ENCODE results near the gene CAPN13.

The CAPN13 gene

DNA sequence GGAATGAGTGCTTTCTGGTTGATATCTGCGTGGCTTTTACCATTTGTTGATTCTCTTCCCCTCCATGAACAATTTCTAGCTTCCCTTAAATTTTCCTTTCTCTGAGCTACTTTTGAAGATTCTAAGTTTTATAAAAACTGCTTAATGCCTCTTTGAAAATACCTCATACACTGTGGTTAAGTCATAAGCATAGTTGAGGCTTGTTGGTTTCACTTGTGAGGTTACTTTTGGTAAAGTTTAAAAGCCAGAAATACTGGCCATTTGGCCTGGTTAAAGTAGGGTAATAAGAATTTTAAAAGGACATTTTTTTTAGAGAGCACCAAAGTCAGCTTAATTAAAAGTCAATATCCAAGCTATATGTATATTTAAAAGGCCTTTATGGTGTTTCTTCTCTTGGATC is 21.3 kb upstream of the CAPN13 start:
- Histone ChIP-seq H3K4me1 (ENCODE audit: insufficient read depth, low read length, poor library complexity, severe bottlenecking) (no peaks in the 10 kb centered on the region), H2AFZ (ENCODE audit: low read length) (no peak overlapping the region), H3F3A (ENCODE audit: low read depth) (no peaks in the 10 kb centered on the region), H4K20me1 (ENCODE audit: insufficient read depth, low read length, poor library complexity, severe bottlenecking) (no peaks in the 10 kb centered on the region), H3K9me2 (replicated peaks; ENCODE audit: low read depth, low read length) (no peaks in the 10 kb centered on the region), H3K4me3 (ENCODE audit: low read length, poor library complexity, severe bottlenecking) (no peak overlapping the region), H3K27me3 (ENCODE audit: insufficient read depth, low read length, poor library complexity, severe bottlenecking) (no peaks in the 10 kb centered on the region), H3K4me2 (ENCODE audit: low read depth, low read length, poor library complexity, severe bottlenecking) (no peak overlapping the region), H3K9ac (ENCODE audit: low read depth, low read length, poor library complexity, severe bottlenecking) (no peak overlapping the region), H3K9me3 (ENCODE audit: insufficient read depth, low read depth, low read length) (peaks cover 6% of the 10 kb centered on the region; the same call in 1 of the 2 replicates), H3K36me3 (ENCODE audit: insufficient read depth, low read length) (no peaks in the 10 kb centered on the region), H3K79me2 (ENCODE audit: insufficient read depth, low read length) (no peaks in the 10 kb centered on the region)
- TF ChIP-seq, protein P1, sequence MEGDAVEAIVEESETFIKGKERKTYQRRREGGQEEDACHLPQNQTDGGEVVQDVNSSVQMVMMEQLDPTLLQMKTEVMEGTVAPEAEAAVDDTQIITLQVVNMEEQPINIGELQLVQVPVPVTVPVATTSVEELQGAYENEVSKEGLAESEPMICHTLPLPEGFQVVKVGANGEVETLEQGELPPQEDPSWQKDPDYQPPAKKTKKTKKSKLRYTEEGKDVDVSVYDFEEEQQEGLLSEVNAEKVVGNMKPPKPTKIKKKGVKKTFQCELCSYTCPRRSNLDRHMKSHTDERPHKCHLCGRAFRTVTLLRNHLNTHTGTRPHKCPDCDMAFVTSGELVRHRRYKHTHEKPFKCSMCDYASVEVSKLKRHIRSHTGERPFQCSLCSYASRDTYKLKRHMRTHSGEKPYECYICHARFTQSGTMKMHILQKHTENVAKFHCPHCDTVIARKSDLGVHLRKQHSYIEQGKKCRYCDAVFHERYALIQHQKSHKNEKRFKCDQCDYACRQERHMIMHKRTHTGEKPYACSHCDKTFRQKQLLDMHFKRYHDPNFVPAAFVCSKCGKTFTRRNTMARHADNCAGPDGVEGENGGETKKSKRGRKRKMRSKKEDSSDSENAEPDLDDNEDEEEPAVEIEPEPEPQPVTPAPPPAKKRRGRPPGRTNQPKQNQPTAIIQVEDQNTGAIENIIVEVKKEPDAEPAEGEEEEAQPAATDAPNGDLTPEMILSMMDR (conservative IDR thresholded peaks at IDR 0.05; ENCODE audit: low read length) = no peak
- no peak for TF ChIP-seq EZH2phosphoT487 (IDR thresholded peaks at IDR 0.05; ENCODE audit: borderline replicate concordance)

DNA sequence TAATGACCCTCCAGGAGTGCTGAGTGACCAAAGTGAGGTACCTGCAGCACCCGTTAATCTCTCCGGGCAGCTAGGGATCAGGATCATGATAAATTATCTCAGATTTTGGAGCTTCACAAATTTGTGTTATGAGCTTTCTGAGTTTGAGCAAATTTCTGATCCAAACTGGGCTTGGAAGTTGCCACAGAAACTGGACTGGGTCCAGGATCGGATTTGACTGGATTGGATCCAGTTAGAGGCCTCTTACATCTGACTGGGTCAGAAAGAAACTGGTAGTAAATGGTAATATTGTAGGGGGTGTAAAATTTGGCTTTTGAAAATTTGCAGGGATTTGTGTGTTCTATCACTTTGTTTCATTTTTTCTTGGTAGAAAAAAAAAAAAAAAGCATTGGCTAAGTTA is 19.7 kb upstream of the CAPN13 start:
- H3F3A ChIP-seq (ENCODE audit: low read depth) = no peaks in the 10 kb centered on the region
- H3K27me3 ChIP-seq (ENCODE audit: insufficient read depth, low read length, poor library complexity, severe bottlenecking) = no peaks in the 10 kb centered on the region
- no peak overlapping the region for H3K4me2 ChIP-seq (ENCODE audit: low read depth, low read length, poor library complexity, severe bottlenecking)
- H3K36me3 ChIP-seq (ENCODE audit: insufficient read depth, low read length) = no peaks in the 10 kb centered on the region
- no peak for TF ChIP-seq EZH2phosphoT487 (IDR thresholded peaks at IDR 0.05; ENCODE audit: borderline replicate concordance)
- TF ChIP-seq, protein P1 (conservative IDR thresholded peaks at IDR 0.05; ENCODE audit: low read length) = no peak
- peaks cover 6% of the 10 kb centered on the region; the same call in 1 of the 2 replicates for H3K9me3 ChIP-seq (ENCODE audit: insufficient read depth, low read depth, low read length)
- H2AFZ ChIP-seq (ENCODE audit: low read length) = no peak overlapping the region
- no peaks in the 10 kb centered on the region for H4K20me1 ChIP-seq (ENCODE audit: insufficient read depth, low read length, poor library complexity, severe bottlenecking)
- H3K9me2 ChIP-seq (replicated peaks; ENCODE audit: low read depth, low read length) = no peaks in the 10 kb centered on the region
- no peaks in the 10 kb centered on the region for H3K79me2 ChIP-seq (ENCODE audit: insufficient read depth, low read length)
- H3K4me1 ChIP-seq (ENCODE audit: insufficient read depth, low read length, poor library complexity, severe bottlenecking) = no peaks in the 10 kb centered on the region
- H3K4me3 ChIP-seq (ENCODE audit: low read length, poor library complexity, severe bottlenecking) = no peak overlapping the region
- no peak overlapping the region for H3K9ac ChIP-seq (ENCODE audit: low read depth, low read length, poor library complexity, severe bottlenecking)

DNA sequence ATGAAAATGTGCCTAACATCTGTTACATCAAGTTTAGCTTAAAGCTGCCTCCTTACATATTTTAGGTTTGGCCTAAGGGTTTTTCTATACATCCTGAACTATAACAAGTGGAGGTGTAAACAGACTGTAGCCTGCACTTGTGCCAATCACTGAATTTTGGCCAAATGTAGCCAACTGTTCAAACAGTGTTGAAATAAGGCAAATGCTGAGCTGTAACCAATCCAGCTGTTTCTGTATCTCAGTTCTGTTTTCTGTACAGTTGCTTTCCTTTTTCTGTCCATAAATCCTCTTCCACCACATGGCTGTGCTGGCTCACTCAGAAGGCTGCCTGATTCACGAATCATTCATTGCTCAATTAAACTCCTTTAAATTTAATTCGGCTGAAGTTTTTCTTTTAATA is 19.2 kb upstream of the CAPN13 start:
- Histone ChIP-seq H3K4me3 (ENCODE audit: low read length, poor library complexity, severe bottlenecking) (no peak overlapping the region), H2AFZ (ENCODE audit: low read length) (no peak overlapping the region), H3K27me3 (ENCODE audit: insufficient read depth, low read length, poor library complexity, severe bottlenecking) (no peaks in the 10 kb centered on the region), H4K20me1 (ENCODE audit: insufficient read depth, low read length, poor library complexity, severe bottlenecking) (no peaks in the 10 kb centered on the region), H3K4me2 (ENCODE audit: low read depth, low read length, poor library complexity, severe bottlenecking) (no peak overlapping the region), H3K79me2 (ENCODE audit: insufficient read depth, low read length) (no peaks in the 10 kb centered on the region), H3K9me3 (ENCODE audit: insufficient read depth, low read depth, low read length) (peaks cover 6% of the 10 kb centered on the region; the same call in 1 of the 2 replicates), H3K4me1 (ENCODE audit: insufficient read depth, low read length, poor library complexity, severe bottlenecking) (no peaks in the 10 kb centered on the region), H3K9me2 (replicated peaks; ENCODE audit: low read depth, low read length) (no peaks in the 10 kb centered on the region), H3K9ac (ENCODE audit: low read depth, low read length, poor library complexity, severe bottlenecking) (no peak overlapping the region), H3F3A (ENCODE audit: low read depth) (no peaks in the 10 kb centered on the region), H3K36me3 (ENCODE audit: insufficient read depth, low read length) (no peaks in the 10 kb centered on the region)
- TF ChIP-seq EZH2phosphoT487 (IDR thresholded peaks at IDR 0.05; ENCODE audit: borderline replicate concordance) = no peak
- TF ChIP-seq, protein P1 (conservative IDR thresholded peaks at IDR 0.05; ENCODE audit: low read length) = no peak
